HL-60 (cell line): ENCODE measurements around the gene TNNI3.

ENCODE experiments used
- DNase-seq, 2 experiments: peaks; one replicate each; pipeline ENCODE4 v3.0.0-alpha.2; 2010 to 2020; ENCODE audit warnings: low read depth in 1 of 2, low spot score in 1 of 2
- H3K27ac ChIP-seq: fragments of 250-450 bp; sonication (Bioruptor Pico); replicated peaks from 2 replicates; pipeline ENCODE4 v1.5.1; 2020; ENCODE audit warnings: mild to moderate bottlenecking, moderate library complexity
- H3K27me3 ChIP-seq: fragments of 250-450 bp; sonication (Bioruptor Pico); 2 replicates; pipeline ENCODE4 v1.5.1; 2021; ENCODE audit warnings: mild to moderate bottlenecking, moderate library complexity; ENCODE audit not compliant: insufficient read depth, poor library complexity, severe bottlenecking
- H3K4me3 ChIP-seq: replicated peaks from 2 replicates; pipeline ENCODE4 v1.5.1; 2011; ENCODE audit warnings: mild to moderate bottlenecking, control low read depth, low read length; ENCODE audit not compliant: insufficient read depth
- GABPA ChIP-seq: IDR thresholded peaks from 2 replicates; pipeline ENCODE4 v1.6.1; 2012; ENCODE audit warnings: low read depth
- POLR2AphosphoS5 ChIP-seq: IDR thresholded peaks from 2 replicates; pipeline ENCODE4 v1.6.1; 2012; ENCODE audit warnings: low read depth
- SPI1 ChIP-seq: IDR thresholded peaks from 2 replicates; pipeline ENCODE4 v1.6.1; 2012; ENCODE audit warnings: low read depth, mild to moderate bottlenecking, borderline replicate concordance
- TF ChIP-seq, protein P1 (sequence below): IDR thresholded peaks from 2 replicates; pipeline ENCODE4 v1.6.1; 2012; ENCODE audit warnings: low read depth; ENCODE audit not compliant: insufficient replicate concordance
- TF ChIP-seq, protein P2 (sequence below): IDR thresholded peaks from one replicate; pipeline ENCODE4 v1.5.1; 2011; ENCODE audit warnings: low read length, control low read depth, inconsistent platforms; ENCODE audit not compliant: insufficient read depth

Gene TNNI3

DNA sequence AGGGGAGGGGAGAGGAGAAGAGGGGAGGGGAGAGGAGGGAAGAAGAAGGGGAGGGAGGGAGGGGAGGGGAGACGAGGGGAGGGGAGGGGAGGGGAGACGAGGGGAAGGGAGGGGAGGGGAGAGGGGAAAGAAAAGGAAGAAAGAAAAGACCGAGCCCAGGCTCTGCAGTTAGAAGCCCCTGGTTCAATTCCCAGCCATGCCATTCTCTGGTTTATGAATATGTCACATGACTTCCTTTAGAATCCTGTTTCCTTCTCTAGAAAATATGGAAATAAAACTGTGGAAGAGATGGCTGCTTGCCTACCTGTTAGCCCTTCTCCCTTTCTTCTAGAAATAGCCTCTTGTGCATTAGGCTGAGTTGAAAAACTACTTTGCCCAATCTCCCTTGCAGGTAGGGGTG lies 22.8 kb downstream of the TNNI3 start:
- TF ChIP-seq, protein P1, sequence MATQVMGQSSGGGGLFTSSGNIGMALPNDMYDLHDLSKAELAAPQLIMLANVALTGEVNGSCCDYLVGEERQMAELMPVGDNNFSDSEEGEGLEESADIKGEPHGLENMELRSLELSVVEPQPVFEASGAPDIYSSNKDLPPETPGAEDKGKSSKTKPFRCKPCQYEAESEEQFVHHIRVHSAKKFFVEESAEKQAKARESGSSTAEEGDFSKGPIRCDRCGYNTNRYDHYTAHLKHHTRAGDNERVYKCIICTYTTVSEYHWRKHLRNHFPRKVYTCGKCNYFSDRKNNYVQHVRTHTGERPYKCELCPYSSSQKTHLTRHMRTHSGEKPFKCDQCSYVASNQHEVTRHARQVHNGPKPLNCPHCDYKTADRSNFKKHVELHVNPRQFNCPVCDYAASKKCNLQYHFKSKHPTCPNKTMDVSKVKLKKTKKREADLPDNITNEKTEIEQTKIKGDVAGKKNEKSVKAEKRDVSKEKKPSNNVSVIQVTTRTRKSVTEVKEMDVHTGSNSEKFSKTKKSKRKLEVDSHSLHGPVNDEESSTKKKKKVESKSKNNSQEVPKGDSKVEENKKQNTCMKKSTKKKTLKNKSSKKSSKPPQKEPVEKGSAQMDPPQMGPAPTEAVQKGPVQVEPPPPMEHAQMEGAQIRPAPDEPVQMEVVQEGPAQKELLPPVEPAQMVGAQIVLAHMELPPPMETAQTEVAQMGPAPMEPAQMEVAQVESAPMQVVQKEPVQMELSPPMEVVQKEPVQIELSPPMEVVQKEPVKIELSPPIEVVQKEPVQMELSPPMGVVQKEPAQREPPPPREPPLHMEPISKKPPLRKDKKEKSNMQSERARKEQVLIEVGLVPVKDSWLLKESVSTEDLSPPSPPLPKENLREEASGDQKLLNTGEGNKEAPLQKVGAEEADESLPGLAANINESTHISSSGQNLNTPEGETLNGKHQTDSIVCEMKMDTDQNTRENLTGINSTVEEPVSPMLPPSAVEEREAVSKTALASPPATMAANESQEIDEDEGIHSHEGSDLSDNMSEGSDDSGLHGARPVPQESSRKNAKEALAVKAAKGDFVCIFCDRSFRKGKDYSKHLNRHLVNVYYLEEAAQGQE = no peak
- TF ChIP-seq, protein P2, sequence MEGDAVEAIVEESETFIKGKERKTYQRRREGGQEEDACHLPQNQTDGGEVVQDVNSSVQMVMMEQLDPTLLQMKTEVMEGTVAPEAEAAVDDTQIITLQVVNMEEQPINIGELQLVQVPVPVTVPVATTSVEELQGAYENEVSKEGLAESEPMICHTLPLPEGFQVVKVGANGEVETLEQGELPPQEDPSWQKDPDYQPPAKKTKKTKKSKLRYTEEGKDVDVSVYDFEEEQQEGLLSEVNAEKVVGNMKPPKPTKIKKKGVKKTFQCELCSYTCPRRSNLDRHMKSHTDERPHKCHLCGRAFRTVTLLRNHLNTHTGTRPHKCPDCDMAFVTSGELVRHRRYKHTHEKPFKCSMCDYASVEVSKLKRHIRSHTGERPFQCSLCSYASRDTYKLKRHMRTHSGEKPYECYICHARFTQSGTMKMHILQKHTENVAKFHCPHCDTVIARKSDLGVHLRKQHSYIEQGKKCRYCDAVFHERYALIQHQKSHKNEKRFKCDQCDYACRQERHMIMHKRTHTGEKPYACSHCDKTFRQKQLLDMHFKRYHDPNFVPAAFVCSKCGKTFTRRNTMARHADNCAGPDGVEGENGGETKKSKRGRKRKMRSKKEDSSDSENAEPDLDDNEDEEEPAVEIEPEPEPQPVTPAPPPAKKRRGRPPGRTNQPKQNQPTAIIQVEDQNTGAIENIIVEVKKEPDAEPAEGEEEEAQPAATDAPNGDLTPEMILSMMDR = no peak
- TF ChIP-seq POLR2AphosphoS5 (no peak), GABPA (no peak), SPI1 (no peak)
- DNase-seq = no peak
- Histone ChIP-seq H3K27ac (no peak overlapping the region), H3K4me3 (no peak overlapping the region), H3K27me3 (peaks cover 18% of the 10 kb centered on the region)

- no peak; the same call in 1 of the 2 replicates for TF ChIP-seq SPI1
- TF ChIP-seq, protein P1 = no peak
- TF ChIP-seq POLR2AphosphoS5 = no peak
- TF ChIP-seq, protein P2 = no peak
- H3K27me3 ChIP-seq = peaks cover 22% of the 10 kb centered on the region
- H3K4me3 ChIP-seq = no peak overlapping the region
- DNase-seq = peak in 1 of 2 experiments; percentile 63
- H3K27ac ChIP-seq = no peak overlapping the region
These were observed 23.7 kb downstream of the TNNI3 start for GRCh38 chr19:55133639-55134444.

DNA sequence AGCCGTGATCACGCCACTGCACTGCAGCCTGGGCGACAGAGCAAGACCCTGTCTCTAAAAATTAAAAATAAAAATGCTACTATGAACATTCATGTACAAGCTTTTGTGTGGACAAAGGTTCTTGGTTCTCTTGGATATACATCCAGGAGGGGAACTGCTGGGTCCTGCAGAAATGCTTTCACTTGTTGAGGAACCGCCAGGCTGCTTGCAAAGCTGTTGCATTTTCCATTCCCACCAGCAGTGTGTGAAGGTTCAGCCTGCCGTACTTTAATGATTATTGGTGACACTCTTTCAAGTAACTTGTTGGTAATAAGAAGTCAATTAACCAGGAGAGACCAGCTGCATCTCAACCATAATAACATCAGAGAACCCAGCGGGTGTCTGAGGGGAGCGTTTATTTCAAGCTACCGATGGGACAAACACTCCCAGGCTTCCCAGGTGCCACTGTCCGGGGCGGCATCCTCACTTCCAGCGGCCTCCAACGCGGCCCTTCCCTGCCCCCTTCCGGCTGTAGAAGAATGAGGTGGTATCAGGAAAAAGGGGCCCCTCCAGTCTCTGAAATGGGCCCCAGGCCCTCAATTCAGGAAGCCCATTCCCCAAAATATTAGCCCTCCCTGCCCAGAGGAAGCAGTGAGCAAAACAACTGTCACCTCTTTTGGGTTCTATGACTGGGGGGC lies 24.9 kb downstream of the TNNI3 start:
- H3K27me3 ChIP-seq = peaks cover 22% of the 10 kb centered on the region
- H3K4me3 ChIP-seq = no peak overlapping the region
- H3K27ac ChIP-seq = no peak overlapping the region

More for the DNA sequence above, 24.9 kb downstream of the TNNI3 start:
- no peak for TF ChIP-seq SPI1
- TF ChIP-seq, protein P1 = no peak
- DNase-seq = no peak
